Activated CD8-positive, alpha-beta memory T cell treated with anti-CD3 and anti-CD28 coated beads, Interleukin-2, amount 50 U/mL, for 4 hours (primary cell): ENCODE measurements around the gene ZSWIM1.
"Not testable (repeated sequence)": the region's sequence is repeated elsewhere in the genome, so short reads cannot be mapped to it uniquely, and the experiment has no call there.

Experiments used
- DNase-seq: peaks from one replicate; pipeline ENCODE4 v3.0.0-alpha.2; 2020

ZSWIM1 gene

GRCh38 chr20:45857114-45857881, 23.7 kb upstream of the ZSWIM1 start, which contains the start of the genes ACOT8 and ZSWIM3:
TSS of gene ACOT8 (minus strand) at chr20:45857392. CDS start at chr20:45857315, 77 bp downstream.
TSS of gene ZSWIM3 (plus strand) at chr20:45857614. CDS start at chr20:45857826, 212 bp downstream.
- DNase-seq, result peak; percentile 86

GRCh38 chr20:45857882-45858216, 23.2 kb upstream of the ZSWIM1 start:
- DNase-seq, result no peak

- no peak for DNase-seq
Observed at GRCh38 chr20:45859916-45860315, 21.1 kb upstream of the ZSWIM1 start.

- no peak for DNase-seq
Observed at GRCh38 chr20:45860560-45861220, 20.3 kb upstream of the ZSWIM1 start.

GRCh38 chr20:45861221-45862075, 19.6 kb upstream of the ZSWIM1 start:
- DNase-seq, result no peak

- no peak for DNase-seq
Observed at GRCh38 chr20:45863543-45864470, 17.2 kb upstream of the ZSWIM1 start.

- DNase-seq, result no peak
Observed at GRCh38 chr20:45866454-45866853, 14.6 kb upstream of the ZSWIM1 start.

- no peak for DNase-seq
Observed at GRCh38 chr20:45867136-45867818, 13.8 kb upstream of the ZSWIM1 start.

GRCh38 chr20:45867819-45868176, 13.2 kb upstream of the ZSWIM1 start:
- no peak for DNase-seq

- no peak for DNase-seq
Observed at GRCh38 chr20:45872626-45873025, 8.4 kb upstream of the ZSWIM1 start.

GRCh38 chr20:45873409-45874103, 7.5 kb upstream of the ZSWIM1 start:
- DNase-seq, result no peak

- DNase-seq, result not testable (repeated sequence)
Observed at GRCh38 chr20:45874104-45874481, 6.9 kb upstream of the ZSWIM1 start.

- DNase-seq, result no peak
Observed at GRCh38 chr20:45874576-45874975, 6.5 kb upstream of the ZSWIM1 start.

GRCh38 chr20:45878076-45878761, 2.8 kb upstream of the ZSWIM1 start:
- no peak for DNase-seq

- no peak for DNase-seq
Observed at GRCh38 chr20:45882469-45883099, 1.6 kb downstream of the ZSWIM1 start.

- DNase-seq, result no peak
Observed at GRCh38 chr20:45883100-45883469, 2.1 kb downstream of the ZSWIM1 start.

GRCh38 chr20:45886590-45887345, 5.7 kb downstream of the ZSWIM1 start:
- DNase-seq, result no peak

GRCh38 chr20:45887346-45887715, 6.3 kb downstream of the ZSWIM1 start, which contains the start of gene SPATA25:
TSS of gene SPATA25 (minus strand) at chr20:45887622. CDS start at chr20:45887590, 32 bp downstream.
- no peak for DNase-seq

- no peak for DNase-seq
Observed at GRCh38 chr20:45888681-45889080, 7.7 kb downstream of the ZSWIM1 start.
